ENCODE data around the gene PGLYRP2. TPM values are rescaled to one million over a fixed set of nuclear protein-coding genes. Genes with fewer than 3 reads are reported as not detected.

The PGLYRP2 gene
- total and polyA plus RNA-seq, 2 of the 13 experiments (the other 11 are each of a cell fraction or from before 2014, with no cell fraction given) = 0.04 to 1.0 TPM

DNA sequence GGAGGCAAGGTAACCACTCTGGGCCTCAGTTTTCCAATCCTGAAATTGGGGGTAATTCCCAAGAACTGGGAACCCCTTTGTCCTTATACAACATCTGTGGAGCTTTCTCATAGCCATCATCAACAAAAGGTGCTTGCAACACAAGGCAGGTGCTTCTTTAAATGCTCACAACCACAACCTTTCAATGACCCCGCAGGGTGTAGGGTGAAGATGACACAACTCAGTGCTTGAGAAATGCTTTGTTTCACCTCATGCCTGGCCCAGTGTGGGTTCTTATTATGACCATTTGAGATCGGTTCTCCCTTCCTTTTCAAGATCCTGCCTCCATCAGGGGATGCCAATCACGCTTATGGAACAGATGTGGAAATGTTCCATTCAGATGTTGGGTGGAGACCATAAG, 38.0 kb downstream of the PGLYRP2 start:
- no peak overlapping the region for H3K4me2 ChIP-seq (ENCODE audit: low read depth, low read length)
- no peak for ATAC-seq
- no peak for DNase-seq (ENCODE audit: low spot score)
- H3K9me3 ChIP-seq (ENCODE audit: low read length) = no peaks in the 10 kb centered on the region
- no TSS peak for BruUV-seq (replicated peaks)
- TF ChIP-seq ZNF136 (CRISPR knock-in tag; IDR thresholded peaks at IDR 0.05; ENCODE audit: low read depth) (no peak), GABPB1 (CRISPR knock-in tag; IDR thresholded peaks at IDR 0.05) (no peak), SRF (IDR thresholded peaks at IDR 0.05; ENCODE audit: low read depth, low read length) (no peak), NCOA2 (CRISPR knock-in tag; IDR thresholded peaks at IDR 0.05) (no peak), ZFP1 (CRISPR knock-in tag; IDR thresholded peaks at IDR 0.05) (no peak), KDM6A (CRISPR knock-in tag; IDR thresholded peaks at IDR 0.05; ENCODE audit: low read depth) (no peak), POLR2G (IDR thresholded peaks at IDR 0.05; ENCODE audit: low read depth, low read length) (no peak)
- POLR2A ChIA-PET = no interaction called here
- no peak overlapping the region for H3K4me3 ChIP-seq (replicated peaks in 1 of 3; ENCODE audit: insufficient read depth in 1 of 3, low read depth in 2 of 3, low read length in 3 of 3)
- in situ Hi-C loops (cut with HindIII; ENCODE audit: extremely low pct_ligation_motif_present, low pct_unique_long_range_greater_than_20kb) (no loop called here), intact Hi-C loops (cut with micrococcal nuclease; ENCODE audit: unreplicated experiment) (no loop called here)
- H3K9ac ChIP-seq (ENCODE audit: insufficient read depth, low read depth, low read length) = no peak overlapping the region
- CTCF ChIA-PET (ENCODE audit: low intra/inter-chr PET ratio, low total read pairs) = no interaction called here
- H3K27ac ChIP-seq (ENCODE audit: extremely low read length, insufficient read depth, low read length) = no peak overlapping the region
- H3K79me2 ChIP-seq (ENCODE audit: insufficient read depth, low read length) = no peaks in the 10 kb centered on the region
- 27% methylated on average over 3 of the region's 3 CpGs for WGBS (ENCODE audit: low lambda C conversion rate)
- H3K36me3 ChIP-seq (replicated peaks in 1 of 2; ENCODE audit: control insufficient read depth in 1 of 2, insufficient read depth in 2 of 2, low read length in 2 of 2) = no peaks in the 10 kb centered on the region
- no peak overlapping the region for H2AFZ ChIP-seq (ENCODE audit: low read length)
- peaks cover 32% of the 10 kb centered on the region for H3K4me1 ChIP-seq (ENCODE audit: insufficient read depth, low read length)
- H4K20me1 ChIP-seq (ENCODE audit: insufficient read depth, low read length) = no peaks in the 10 kb centered on the region
- no peak for FAIRE-seq
- no peaks in the 10 kb centered on the region for H3K27me3 ChIP-seq (ENCODE audit: control insufficient read depth in 1 of 2, insufficient read depth in 2 of 2, low read length in 2 of 2)

DNA sequence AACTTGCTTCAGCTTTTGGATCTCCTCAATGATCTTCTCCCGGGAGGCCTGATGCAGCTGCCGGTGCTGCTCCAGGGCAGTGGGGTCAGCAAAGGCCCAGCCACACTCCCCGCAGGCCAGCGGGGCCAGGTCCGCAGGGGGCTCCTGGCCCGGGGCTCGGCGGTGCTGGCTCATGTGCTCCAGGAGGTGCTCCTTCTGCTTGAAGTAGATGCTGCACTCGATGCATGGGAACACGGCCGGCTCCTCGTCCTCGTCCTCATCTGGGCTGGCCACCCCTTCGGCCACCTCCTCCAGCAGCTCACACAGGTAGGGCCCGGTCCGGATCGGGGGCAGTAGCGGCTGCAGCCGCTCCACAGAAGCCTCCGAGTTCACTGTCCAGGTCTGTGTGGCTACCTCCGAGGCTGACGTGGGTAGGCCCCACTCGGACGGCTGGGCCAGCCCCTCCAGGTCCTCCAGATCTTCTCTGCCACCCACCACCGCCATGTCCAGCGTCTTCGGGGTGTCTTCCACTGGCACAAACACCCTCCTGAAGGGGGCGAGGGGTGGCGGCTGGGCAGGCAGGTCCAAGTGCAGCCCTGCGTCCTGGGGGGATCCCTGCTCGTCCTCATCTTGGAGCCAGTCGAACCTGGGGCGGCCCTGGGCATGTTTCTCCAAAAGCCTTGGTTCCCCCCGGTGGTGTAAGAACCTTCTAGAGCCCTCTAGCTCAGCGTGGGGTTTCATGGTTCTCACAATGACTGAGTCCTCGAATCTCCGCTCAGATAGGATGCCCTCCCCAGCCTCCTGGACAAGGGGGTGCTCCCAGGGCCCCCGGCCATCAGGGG, 39.3 kb downstream of the PGLYRP2 start:
- H3K4me3 ChIP-seq (replicated peaks in 1 of 3; ENCODE audit: insufficient read depth in 1 of 3, low read depth in 2 of 3, low read length in 3 of 3) = no peak overlapping the region
- ChIA-PET POLR2A (no interaction called here), CTCF (ENCODE audit: low intra/inter-chr PET ratio, low total read pairs) (no interaction called here)
- H3K9ac ChIP-seq (ENCODE audit: insufficient read depth, low read depth, low read length) = no peak overlapping the region
- in situ Hi-C loops (cut with HindIII; ENCODE audit: extremely low pct_ligation_motif_present, low pct_unique_long_range_greater_than_20kb) = no loop called here
- DNase-seq (ENCODE audit: low spot score) (no peak), ATAC-seq (no peak), FAIRE-seq (no peak)
- H4K20me1 ChIP-seq (ENCODE audit: insufficient read depth, low read length) = no peaks in the 10 kb centered on the region
- intact Hi-C loops (cut with micrococcal nuclease; ENCODE audit: unreplicated experiment) = no loop called here
- 91% methylated on average over 15 of the region's 38 CpGs for WGBS (ENCODE audit: low lambda C conversion rate)
- H3K9me3 ChIP-seq (ENCODE audit: low read length) = no peaks in the 10 kb centered on the region
- H3K79me2 ChIP-seq (ENCODE audit: insufficient read depth, low read length) = no peaks in the 10 kb centered on the region
- H3K4me1 ChIP-seq (ENCODE audit: insufficient read depth, low read length) = peaks cover 32% of the 10 kb centered on the region
- H3K4me2 ChIP-seq (ENCODE audit: low read depth, low read length) = no peak overlapping the region
- H3K27ac ChIP-seq (ENCODE audit: extremely low read length, insufficient read depth, low read length) = no peak overlapping the region
- BruUV-seq (replicated peaks) = no TSS peak
- no peaks in the 10 kb centered on the region for H3K27me3 ChIP-seq (ENCODE audit: control insufficient read depth in 1 of 2, insufficient read depth in 2 of 2, low read length in 2 of 2)
- H2AFZ ChIP-seq (ENCODE audit: low read length) = no peak overlapping the region
- H3K36me3 ChIP-seq (replicated peaks in 1 of 2; ENCODE audit: control insufficient read depth in 1 of 2, insufficient read depth in 2 of 2, low read length in 2 of 2) = no peaks in the 10 kb centered on the region
- no peak for TF ChIP-seq ZFP82 (CRISPR knock-in tag; IDR thresholded peaks at IDR 0.05; ENCODE audit: borderline replicate concordance)
- no peak for TF ChIP-seq ZNF451 (CRISPR knock-in tag; IDR thresholded peaks at IDR 0.05)
- TF ChIP-seq, protein P1, sequence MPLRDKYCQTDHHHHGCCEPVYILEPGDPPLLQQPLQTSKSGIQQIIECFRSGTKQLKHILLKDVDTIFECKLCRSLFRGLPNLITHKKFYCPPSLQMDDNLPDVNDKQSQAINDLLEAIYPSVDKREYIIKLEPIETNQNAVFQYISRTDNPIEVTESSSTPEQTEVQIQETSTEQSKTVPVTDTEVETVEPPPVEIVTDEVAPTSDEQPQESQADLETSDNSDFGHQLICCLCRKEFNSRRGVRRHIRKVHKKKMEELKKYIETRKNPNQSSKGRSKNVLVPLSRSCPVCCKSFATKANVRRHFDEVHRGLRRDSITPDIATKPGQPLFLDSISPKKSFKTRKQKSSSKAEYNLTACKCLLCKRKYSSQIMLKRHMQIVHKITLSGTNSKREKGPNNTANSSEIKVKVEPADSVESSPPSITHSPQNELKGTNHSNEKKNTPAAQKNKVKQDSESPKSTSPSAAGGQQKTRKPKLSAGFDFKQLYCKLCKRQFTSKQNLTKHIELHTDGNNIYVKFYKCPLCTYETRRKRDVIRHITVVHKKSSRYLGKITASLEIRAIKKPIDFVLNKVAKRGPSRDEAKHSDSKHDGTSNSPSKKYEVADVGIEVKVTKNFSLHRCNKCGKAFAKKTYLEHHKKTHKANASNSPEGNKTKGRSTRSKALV (CRISPR knock-in tag; IDR thresholded peaks at IDR 0.05) = no peak
- TF ChIP-seq SATB2 (CRISPR knock-in tag; IDR thresholded peaks at IDR 0.05) = no peak
- TF ChIP-seq, protein P2, sequence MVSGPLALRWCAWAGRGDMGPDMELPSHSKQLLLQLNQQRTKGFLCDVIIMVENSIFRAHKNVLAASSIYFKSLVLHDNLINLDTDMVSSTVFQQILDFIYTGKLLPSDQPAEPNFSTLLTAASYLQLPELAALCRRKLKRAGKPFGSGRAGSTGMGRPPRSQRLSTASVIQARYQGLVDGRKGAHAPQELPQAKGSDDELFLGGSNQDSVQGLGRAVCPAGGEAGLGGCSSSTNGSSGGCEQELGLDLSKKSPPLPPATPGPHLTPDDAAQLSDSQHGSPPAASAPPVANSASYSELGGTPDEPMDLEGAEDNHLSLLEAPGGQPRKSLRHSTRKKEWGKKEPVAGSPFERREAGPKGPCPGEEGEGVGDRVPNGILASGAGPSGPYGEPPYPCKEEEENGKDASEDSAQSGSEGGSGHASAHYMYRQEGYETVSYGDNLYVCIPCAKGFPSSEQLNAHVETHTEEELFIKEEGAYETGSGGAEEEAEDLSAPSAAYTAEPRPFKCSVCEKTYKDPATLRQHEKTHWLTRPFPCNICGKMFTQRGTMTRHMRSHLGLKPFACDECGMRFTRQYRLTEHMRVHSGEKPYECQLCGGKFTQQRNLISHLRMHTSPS (CRISPR knock-in tag; IDR thresholded peaks at IDR 0.05; ENCODE audit: low read depth) = no peak
- no peak for TF ChIP-seq SETDB1 (CRISPR knock-in tag; IDR thresholded peaks at IDR 0.05; ENCODE audit: borderline replicate concordance)
